HG03521 (cell line): ENCODE measurements around the gene CINP.
"Not testable (repeated sequence)": the region's sequence is repeated elsewhere in the genome, so short reads cannot be mapped to it uniquely, and the experiment has no call there.

Experiments used
- ATAC-seq: cut with Tn5 transposase; IDR thresholded peaks from one replicate; pipeline ENCODE4 v1.9.1; 2021; ENCODE audit warnings: mild to moderate bottlenecking, moderate library complexity; ENCODE audit not compliant: unreplicated experiment

Gene CINP

GRCh38 chr14:102321456-102322422 lies 41.0 kb downstream of the CINP start:
- ATAC-seq, result no peak

- no peak for ATAC-seq
Measured at GRCh38 chr14:102320671-102321455, 41.8 kb downstream of the CINP start.

GRCh38 chr14:102320033-102320660 lies 42.5 kb downstream of the CINP start:
- peak; percentile 21 for ATAC-seq

GRCh38 chr14:102319351-102320032 lies 43.2 kb downstream of the CINP start, which contains the start of gene ZNF839:
ZNF839 (plus strand) TSS chr14:102319746; CDS start chr14:102319766, 20 bp downstream.
- ATAC-seq, result peak; percentile 45

- ATAC-seq, result no peak
Measured at GRCh38 chr14:102318781-102319276, 43.9 kb downstream of the CINP start.

- no peak for ATAC-seq
Measured at GRCh38 chr14:102317564-102318248, 45.0 kb downstream of the CINP start.

- peak; percentile 69 for ATAC-seq
Measured at GRCh38 chr14:102316743-102317563, 45.7 kb downstream of the CINP start.

DNA sequence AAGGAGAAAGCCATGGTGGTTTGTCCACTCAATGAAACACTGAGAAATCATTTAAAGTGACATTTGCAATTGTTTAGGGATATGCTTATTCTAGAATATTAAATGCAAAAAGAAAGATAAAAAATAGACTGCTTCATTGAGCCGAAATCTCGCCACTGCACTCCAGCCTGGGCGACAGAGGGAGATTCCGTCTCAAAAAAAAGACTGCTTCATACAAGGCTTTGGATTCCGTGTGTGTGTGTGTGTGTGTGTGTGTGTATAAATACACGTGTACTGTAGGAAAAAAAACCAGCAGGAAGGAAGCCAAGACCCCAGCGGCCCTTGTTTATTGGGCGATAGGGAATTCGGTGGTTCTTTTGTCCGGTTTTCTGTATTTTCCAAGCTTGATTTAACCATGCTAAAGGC lies 46.4 kb downstream of the CINP start:
- no peak for ATAC-seq

GRCh38 chr14:102315121-102315520 lies 47.6 kb downstream of the CINP start:
- ATAC-seq, result no peak

DNA sequence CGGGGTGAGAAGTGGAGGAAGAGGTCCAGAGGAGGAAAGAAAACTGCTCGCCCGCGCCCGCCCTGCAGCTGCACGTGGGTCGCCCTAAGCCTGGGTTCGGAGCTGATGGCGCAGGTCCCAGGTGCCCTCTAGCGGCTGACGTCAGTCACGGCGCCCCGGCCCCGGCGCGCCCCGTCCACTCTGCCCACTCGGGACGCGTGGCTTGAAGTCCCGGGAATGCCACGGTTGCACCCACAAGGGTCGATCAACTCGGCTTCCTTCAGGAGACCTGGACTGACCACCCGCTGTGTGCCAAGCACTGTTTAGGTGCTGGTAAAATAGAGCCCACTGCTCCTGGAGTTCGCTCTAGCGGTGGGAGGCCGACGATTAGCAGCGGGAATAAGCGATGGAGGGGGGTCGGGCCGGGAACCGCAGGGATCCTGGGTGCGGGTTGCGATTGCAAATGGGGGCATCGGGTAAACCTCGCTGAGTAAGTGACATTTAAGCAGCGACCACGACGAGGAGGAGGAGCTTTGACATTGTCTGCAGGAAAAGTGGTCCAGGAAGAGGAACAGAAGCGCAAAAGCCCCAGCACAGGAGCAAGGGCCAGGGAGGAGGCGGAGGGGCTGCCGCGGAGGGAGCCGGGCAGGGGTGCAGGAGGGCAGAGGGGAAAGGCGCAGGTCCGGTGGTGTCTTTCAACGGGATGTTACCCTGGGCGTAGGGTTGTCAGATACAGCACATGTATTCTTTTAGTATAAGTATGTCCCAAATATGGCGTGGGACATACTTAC lies 48.3 kb downstream of the CINP start:
- ATAC-seq, result peak; percentile 33

- ATAC-seq, result peak; percentile 95
Measured at GRCh38 chr14:102304611-102305506, 57.8 kb downstream of the CINP start, which contains the start of gene MOK. MOK (minus strand) TSS chr14:102305164; CDS start chr14:102304968, 196 bp downstream.

GRCh38 chr14:102303664-102304063 lies 59.0 kb downstream of the CINP start:
- no peak for ATAC-seq

DNA sequence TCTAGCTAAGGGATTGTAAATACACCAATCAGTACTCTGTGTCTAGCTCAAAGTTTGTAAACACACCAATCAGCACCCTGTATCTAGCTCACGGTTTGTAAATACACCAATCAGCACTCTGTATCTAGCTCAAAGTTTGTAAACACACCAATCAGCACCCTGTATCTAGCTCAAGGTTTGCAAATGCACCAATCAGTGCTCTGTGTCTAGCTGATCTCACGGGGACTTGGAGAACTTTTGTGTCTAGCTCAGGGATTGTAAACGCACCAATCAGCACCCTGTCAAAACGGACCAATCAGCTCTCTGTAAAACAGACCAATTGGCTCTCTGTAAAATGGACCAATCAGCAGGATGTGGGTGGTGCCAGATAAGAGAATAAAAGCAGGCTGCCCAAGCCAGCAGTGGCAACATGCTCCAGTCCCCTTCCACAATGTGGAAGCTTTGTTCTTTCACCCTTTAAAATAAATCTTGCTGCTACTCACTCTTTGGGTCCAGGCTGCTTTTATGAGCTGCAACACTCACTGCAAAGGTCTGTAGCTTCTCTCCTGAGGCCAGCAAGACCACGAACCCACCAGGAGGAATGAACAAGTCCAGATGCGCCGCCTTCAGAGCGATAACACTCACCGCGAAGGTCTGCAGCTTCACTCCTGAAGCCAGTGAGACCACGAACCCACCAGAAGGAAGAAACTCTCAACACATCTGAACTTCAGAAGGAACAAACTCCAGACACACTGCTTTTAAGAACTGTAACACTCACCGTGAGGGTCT lies 64.2 kb downstream of the CINP start:
- ATAC-seq, result not testable (repeated sequence)
